Psoas muscle (tissue), 8 donors: Measurements from ENCODE around the gene L1CAM. TPM values are rescaled to one million over a fixed set of nuclear protein-coding genes. Genes with fewer than 3 reads are reported as not detected.

Experiments
- ATAC-seq, 4 donors: fragments of 200-7000 bp; cut with Tn5 transposase; one replicate each; pipeline ENCODE4 v1.9.1; 2020; ENCODE audit warnings: moderate library complexity in 3 of 4, mild to moderate bottlenecking in 2 of 4
- DNase-seq, 2 donors: peaks; one replicate each; pipeline ENCODE4 v3.0.0-alpha.2; 2020
- H3K27ac ChIP-seq: fragments of 200-600 bp; one replicate; pipeline ENCODE4 v1.8.0; 2022
- H3K27me3 ChIP-seq, 3 donors: fragments of 200-600 bp in 1 of 3; one replicate each; pipeline versions ENCODE4 v1.6.1 to v1.8.0; 2013 to 2022; ENCODE audit warnings: low read length in 2 of 3, mild to moderate bottlenecking in 2 of 3, moderate library complexity in 1 of 3; ENCODE audit not compliant: insufficient read depth in 3 of 3
- H3K36me3 ChIP-seq, 2 donors: fragments of 200-600 bp in 1 of 2; one replicate each; pipeline versions ENCODE4 v1.6.1 to v1.8.0; 2013 to 2022; ENCODE audit warnings: low read depth in 1 of 2, mild to moderate bottlenecking in 1 of 2, moderate library complexity in 1 of 2; ENCODE audit not compliant: insufficient read depth in 1 of 2
- H3K4me1 ChIP-seq: fragments of 200-600 bp; one replicate; pipeline ENCODE4 v1.8.0; 2022
- H3K4me3 ChIP-seq: fragments of 200-600 bp; one replicate; pipeline ENCODE4 v1.8.0; 2022; ENCODE audit warnings: mild to moderate bottlenecking
- H3K9me3 ChIP-seq: fragments of 200-600 bp; one replicate; pipeline ENCODE4 v1.8.0; 2022
- WGBS, 3 donors: extraction: QIAGEN DNeasy Blood & Tissue Kit; methylation state at CpG; one replicate each; pipeline versions ENCODE4 v1.1.6 to v1.1.7; 2013; 5-methylcytosine and 5-hydroxymethylcytosine counted together
- intact Hi-C, 2 donors: fragments of 100-400 bp; cut with DNase I; formaldehyde crosslinking; loops; one replicate each; pipeline versions ENCODE4 v1.11.0 to v1.14.2; 2022
- polyA plus RNA-seq, 3 donors: library from polyadenylated mRNA; stranded (reverse); fragments of 200-250 nt; gene quantifications; one replicate each; pipeline ENCODE4 v1.2.3, GENCODE V29; 2013
- total RNA-seq, 4 donors: library from RNA; stranded (reverse); fragmentation: NEBNext Ultra II Directional in 2 of 4; extraction: Animal tissue kit (Norgen Biotek cat#: 25700) in 2 of 4; gene quantifications; one replicate each; pipeline versions ENCODE4 v1.2.1 to v1.2.4, GENCODE V29; 2021 to 2023
- TF ChIP-seq, protein P1 (sequence below): fragments of 200-600 bp; IDR thresholded peaks from one replicate; pipeline ENCODE4 v1.8.0; 2022; ENCODE audit warnings: antibody characterized with exemption
- donor health status: healthy with polysubstance abuse.
- donor health status: DM: no; HTN: no; CAD: no; lungs with moderate emphysema.
- donor health status: Bipolar disorder and iron deficiency.
- donor health status: healthy.
- donor health status: DM: yes; HTN: yes; CAD: no.
- donor health status: DM: no; HTN: no; CAD: no.
- donor health status: DM: no; HTN: no; CAD: no.
- donor health status: DM: yes; HTN: yes; CAD: no.

L1CAM gene
- total and polyA plus RNA-seq, 7 donors: 0.22 to 1.5 (median 0.46) TPM

DNA sequence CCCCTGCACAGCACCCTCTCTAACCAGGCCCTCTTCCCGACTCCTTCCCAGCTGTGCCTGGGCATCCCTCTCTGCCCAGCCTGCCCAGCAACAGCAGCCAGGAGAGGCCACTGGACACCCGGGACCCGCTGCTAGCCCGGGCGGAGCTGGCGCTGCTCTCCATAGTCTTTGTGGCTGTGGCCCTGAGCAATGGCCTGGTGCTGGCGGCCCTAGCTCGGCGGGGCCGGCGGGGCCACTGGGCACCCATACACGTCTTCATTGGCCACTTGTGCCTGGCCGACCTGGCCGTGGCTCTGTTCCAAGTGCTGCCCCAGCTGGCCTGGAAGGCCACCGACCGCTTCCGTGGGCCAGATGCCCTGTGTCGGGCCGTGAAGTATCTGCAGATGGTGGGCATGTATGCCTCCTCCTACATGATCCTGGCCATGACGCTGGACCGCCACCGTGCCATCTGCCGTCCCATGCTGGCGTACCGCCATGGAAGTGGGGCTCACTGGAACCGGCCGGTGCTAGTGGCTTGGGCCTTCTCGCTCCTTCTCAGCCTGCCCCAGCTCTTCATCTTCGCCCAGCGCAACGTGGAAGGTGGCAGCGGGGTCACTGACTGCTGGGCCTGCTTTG, 19.6 kb upstream of the L1CAM start:
- H3K4me3 ChIP-seq: peak overlapping the region; percentile 44
- H3K27ac ChIP-seq: no peak overlapping the region
- no peaks in the 10 kb centered on the region for H3K9me3 ChIP-seq
- peaks cover 0 to 40% (median 1%) of the 10 kb centered on the region in 3 donors for H3K27me3 ChIP-seq
- DNase-seq (no peak), ATAC-seq (no peak)
- TF ChIP-seq, protein P1, sequence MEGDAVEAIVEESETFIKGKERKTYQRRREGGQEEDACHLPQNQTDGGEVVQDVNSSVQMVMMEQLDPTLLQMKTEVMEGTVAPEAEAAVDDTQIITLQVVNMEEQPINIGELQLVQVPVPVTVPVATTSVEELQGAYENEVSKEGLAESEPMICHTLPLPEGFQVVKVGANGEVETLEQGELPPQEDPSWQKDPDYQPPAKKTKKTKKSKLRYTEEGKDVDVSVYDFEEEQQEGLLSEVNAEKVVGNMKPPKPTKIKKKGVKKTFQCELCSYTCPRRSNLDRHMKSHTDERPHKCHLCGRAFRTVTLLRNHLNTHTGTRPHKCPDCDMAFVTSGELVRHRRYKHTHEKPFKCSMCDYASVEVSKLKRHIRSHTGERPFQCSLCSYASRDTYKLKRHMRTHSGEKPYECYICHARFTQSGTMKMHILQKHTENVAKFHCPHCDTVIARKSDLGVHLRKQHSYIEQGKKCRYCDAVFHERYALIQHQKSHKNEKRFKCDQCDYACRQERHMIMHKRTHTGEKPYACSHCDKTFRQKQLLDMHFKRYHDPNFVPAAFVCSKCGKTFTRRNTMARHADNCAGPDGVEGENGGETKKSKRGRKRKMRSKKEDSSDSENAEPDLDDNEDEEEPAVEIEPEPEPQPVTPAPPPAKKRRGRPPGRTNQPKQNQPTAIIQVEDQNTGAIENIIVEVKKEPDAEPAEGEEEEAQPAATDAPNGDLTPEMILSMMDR: no peak
- 24 to 58% (median 43%) methylated on average over 18 to 32 of the region's 32 CpGs for WGBS, 3 donors
- no peaks in the 10 kb centered on the region for H3K36me3 ChIP-seq
- intact Hi-C loops: no loop called here
- no peaks in the 10 kb centered on the region for H3K4me1 ChIP-seq

DNA sequence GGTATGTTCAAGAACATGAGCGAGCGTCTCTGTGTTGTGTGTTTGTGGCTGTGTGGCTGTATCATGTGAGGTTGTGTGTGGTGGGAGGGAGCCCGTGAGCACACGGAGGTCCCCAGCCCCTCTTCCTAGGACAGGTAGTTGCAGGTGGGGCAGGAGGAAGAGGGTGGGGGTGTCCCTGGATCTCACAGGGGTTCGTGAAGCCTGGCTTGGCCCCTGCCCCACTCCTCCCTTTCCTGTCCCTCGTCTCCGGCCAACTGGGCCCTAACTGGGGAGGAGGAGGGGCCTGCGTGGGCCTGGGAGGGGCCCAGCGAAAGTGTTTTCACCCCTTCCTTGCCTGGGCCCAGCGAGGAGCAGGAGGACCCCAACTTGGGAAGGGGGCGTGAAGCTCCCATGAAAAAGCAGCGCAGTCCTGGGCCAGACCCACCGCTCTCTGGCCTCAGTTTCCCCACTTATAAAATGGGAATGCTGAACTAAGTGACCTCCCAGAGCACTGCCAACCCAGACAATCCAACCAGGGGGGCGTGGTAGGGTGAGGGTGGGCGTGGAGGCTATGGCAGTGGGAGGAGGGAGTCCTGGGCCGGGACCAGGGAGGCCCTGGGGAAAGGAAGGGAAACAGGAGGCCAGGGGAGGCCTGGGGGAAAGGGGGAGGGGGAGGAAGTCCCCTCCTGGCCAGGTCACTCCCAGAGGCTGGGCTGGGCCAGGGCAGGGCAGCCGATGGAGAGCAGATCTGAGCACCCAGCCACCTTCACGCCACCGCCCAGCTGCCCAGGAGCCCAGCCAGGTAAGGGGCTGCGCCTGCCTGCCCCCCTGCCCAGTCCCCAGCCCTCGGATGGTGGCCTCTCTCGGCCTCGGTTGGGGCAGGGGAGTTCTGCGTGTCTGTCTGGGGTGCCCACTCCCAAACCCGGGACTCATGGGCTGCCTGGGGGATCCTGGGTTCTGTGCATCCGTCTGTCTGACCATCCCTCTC, 18.3 kb upstream of the L1CAM start, which contains the start of gene AVPR2:
Gene AVPR2, plus strand, starts transcription at position 683 of the 967 bp plus-strand sequence. CDS start 473 bp downstream, outside the sequence.
- intact Hi-C loops: no loop called here
- Histone ChIP-seq H3K9me3 (no peaks in the 10 kb centered on the region), H3K27ac (no peak within 1 kb of the TSS), H3K4me1 (no peaks in the 10 kb centered on the region), H3K36me3 (no peaks in the 10 kb centered on the region), H3K27me3 (peaks cover 0 to 38% (median 0%) of the 10 kb centered on the region in 3 donors), H3K4me3 (peak within 1 kb of the TSS; percentile 44)
- 27 to 57% (median 56%) methylated on average over 12 to 26 of the region's 26 CpGs for WGBS, 3 donors
- ATAC-seq (peak in 3 of 4 donors; percentile 12 to 42 (median 12)), DNase-seq (no peak)
- TF ChIP-seq, protein P1: no peak

DNA sequence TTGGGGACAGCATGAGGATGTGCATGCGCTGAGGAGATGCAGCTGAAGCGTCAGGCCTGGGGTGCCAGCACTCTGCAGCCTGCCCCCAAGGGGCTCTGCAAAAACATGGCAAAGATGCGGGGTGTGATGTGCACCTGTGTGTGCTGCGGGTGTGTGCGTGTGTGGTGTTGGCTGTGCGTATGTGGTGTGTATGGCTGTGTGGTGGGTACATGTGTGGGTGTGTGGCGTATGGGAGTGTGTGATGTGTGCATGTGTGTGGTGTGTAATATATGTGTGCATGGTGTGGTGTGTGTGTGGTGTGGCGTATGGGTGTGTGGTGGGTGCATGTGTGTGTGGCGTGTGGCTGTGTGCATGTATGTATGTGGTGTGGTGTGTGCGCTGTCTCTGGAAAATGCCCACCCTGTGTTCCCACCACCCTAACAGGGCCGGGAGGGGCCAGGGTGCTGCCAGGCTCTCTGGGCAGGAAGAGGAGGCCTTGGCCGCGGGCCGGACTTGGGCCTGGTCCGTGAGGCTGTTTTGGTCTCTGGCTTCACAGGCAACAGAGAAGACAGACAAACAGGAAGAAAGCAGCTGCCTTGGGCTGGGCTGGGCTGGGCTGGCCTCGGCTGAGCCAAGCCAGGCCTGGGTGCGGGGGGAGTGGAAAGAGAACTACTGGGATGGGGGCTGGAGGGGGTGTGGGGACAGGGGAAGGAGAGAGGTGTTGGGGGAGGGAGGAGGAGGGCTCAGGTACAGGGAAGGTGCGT, 17.4 kb upstream of the L1CAM start:
- Histone ChIP-seq H3K27me3 (peaks cover 0 to 33% (median 0%) of the 10 kb centered on the region in 3 donors), H3K9me3 (no peaks in the 10 kb centered on the region), H3K27ac (no peak overlapping the region), H3K36me3 (no peaks in the 10 kb centered on the region), H3K4me3 (no peak overlapping the region), H3K4me1 (no peaks in the 10 kb centered on the region)
- WGBS, 3 donors: 48 to 62% (median 53%) methylated on average over 11 to 18 of the region's 18 CpGs
- DNase-seq: no peak
- intact Hi-C loops: no loop called here
- TF ChIP-seq, protein P1: no peak
- peak in 1 of 4 donors; percentile 29 for ATAC-seq

DNA sequence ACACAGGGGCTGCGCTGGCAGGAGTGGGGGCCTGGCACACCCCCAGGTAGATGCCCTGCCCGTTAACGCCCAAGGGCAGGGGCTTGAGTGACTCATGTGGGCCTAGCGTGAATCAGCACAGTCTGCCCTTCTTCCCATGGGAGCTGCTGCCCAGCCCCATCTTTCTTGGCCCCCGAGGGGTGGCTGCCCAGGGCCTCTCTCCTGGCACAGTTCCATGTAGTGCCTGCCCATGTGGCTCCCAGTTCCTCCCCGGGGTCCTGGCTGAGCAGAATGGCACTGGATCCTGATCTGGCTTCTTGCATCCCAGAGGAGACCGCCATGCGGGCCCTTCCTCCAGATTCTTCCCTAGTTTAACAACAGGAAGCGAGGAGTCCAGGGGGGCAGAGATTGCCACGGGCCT, 16.4 kb upstream of the L1CAM start:
- intact Hi-C loops: no loop called here
- DNase-seq: no peak
- 50 to 68% (median 61%) methylated on average over 9 to 10 of the region's 10 CpGs for WGBS, 3 donors
- no peak for ATAC-seq
- Histone ChIP-seq H3K27ac (no peak overlapping the region), H3K9me3 (no peaks in the 10 kb centered on the region), H3K4me3 (no peak overlapping the region), H3K27me3 (peaks cover 0 to 33% (median 0%) of the 10 kb centered on the region in 3 donors), H3K36me3 (no peaks in the 10 kb centered on the region), H3K4me1 (no peaks in the 10 kb centered on the region)
- TF ChIP-seq, protein P1: no peak
